HEK293 (cell line): Measurements from ENCODE around the gene MAP3K5.
A peak's percentile ranks its signal among the peaks of the same experiment; 100 is the strongest.

ENCODE experiments used
- CTCF ChIA-PET: fragments of 350-600 bp; formaldehyde crosslinking; extraction: SDS; loops from one replicate; lab custom pipeline; 2021; ENCODE audit warnings: antibody characterized with exemption; lab: Yijun Ruan, JAX
- POLR2A ChIA-PET: fragments of 300-600 bp; formaldehyde crosslinking; extraction: SDS; loops from one replicate; lab custom pipeline; 2020; ENCODE audit warnings: antibody characterized with exemption, inconsistent platforms; lab: Yijun Ruan, JAX
- H3K27ac ChIP-seq: fragments of 200-500 bp; sonication (Bioruptor generic); 2 replicates; pipeline ENCODE4 v1.5.1; 2014; ENCODE audit warnings: low read depth, low read length, control low read depth, inconsistent platforms; ENCODE audit errors: extremely low read depth
- H3K36me3 ChIP-seq, 2 experiments: fragments of 200-500 bp in 1 of 2; sonication (Bioruptor generic) in 1 of 2; 1 replicate in 1 of 2; 2 replicates in 1 of 2; pipeline ENCODE4 v1.5.1; 2014 to 2017; ENCODE audit warnings: inconsistent platforms in 2 of 2, low read length in 2 of 2; ENCODE audit not compliant: control insufficient read depth in 2 of 2, insufficient read depth in 1 of 2
- H3K4me1 ChIP-seq: fragments of 200-500 bp; sonication (Bioruptor generic); 2 replicates; pipeline ENCODE4 v1.5.1; 2014; ENCODE audit warnings: mild to moderate bottlenecking, low read length, inconsistent platforms; ENCODE audit not compliant: control insufficient read depth, insufficient read depth
- H3K4me3 ChIP-seq: 2 replicates; pipeline ENCODE4 v1.5.1; 2011; ENCODE audit warnings: low read depth, mild to moderate bottlenecking, control low read depth, low read length, moderate library complexity
- H3K9me3 ChIP-seq: fragments of 200-500 bp; sonication (Bioruptor generic); 2 replicates; pipeline ENCODE4 v1.5.1; 2014; ENCODE audit warnings: low read depth, low read length, inconsistent platforms; ENCODE audit not compliant: control insufficient read depth, insufficient read depth
- HOXA7 ChIP-seq: sonication (generic); formaldehyde crosslinking; IDR thresholded peaks from 2 replicates; pipeline ENCODE4 v1.8.1; 2022; ENCODE audit warnings: missing genetic modification reagents, borderline replicate concordance
- KLF9 ChIP-seq: fragments of 450-650 bp; formaldehyde crosslinking; IDR thresholded peaks from 2 replicates; pipeline ENCODE4 v1.5.1; 2016; ENCODE audit warnings: missing biosample characterization, missing genetic modification characterization, low read depth
- SP3 ChIP-seq: fragments of 450-650 bp; formaldehyde crosslinking; IDR thresholded peaks from 2 replicates; pipeline ENCODE4 v1.5.1; 2016; ENCODE audit warnings: missing biosample characterization, missing genetic modification characterization
- YY1 ChIP-seq: fragments of 450-650 bp; formaldehyde crosslinking; IDR thresholded peaks from 2 replicates; pipeline ENCODE4 v1.5.1; 2018; ENCODE audit warnings: missing biosample characterization, missing genetic modification characterization
- ZBTB17 ChIP-seq: fragments of 450-650 bp; formaldehyde crosslinking; IDR thresholded peaks from 2 replicates; pipeline ENCODE4 v1.5.1; 2016; ENCODE audit warnings: missing biosample characterization, missing genetic modification characterization
- ZBTB48 ChIP-seq: fragments of 450-650 bp; formaldehyde crosslinking; IDR thresholded peaks from 2 replicates; pipeline ENCODE4 v1.5.1; 2016; ENCODE audit warnings: missing biosample characterization, missing genetic modification characterization
- ZEB2 ChIP-seq: fragments of 450-650 bp; formaldehyde crosslinking; IDR thresholded peaks from 2 replicates; pipeline ENCODE4 v1.5.1; 2016; ENCODE audit warnings: missing biosample characterization, missing genetic modification characterization
- ZFP3 ChIP-seq: fragments of 450-650 bp; formaldehyde crosslinking; IDR thresholded peaks from 2 replicates; pipeline ENCODE4 v1.5.1; 2016; ENCODE audit warnings: low read depth, missing biosample characterization, missing genetic modification characterization
- ZIC2 ChIP-seq: fragments of 450-650 bp; formaldehyde crosslinking; IDR thresholded peaks from 2 replicates; pipeline ENCODE4 v1.5.1; 2016; ENCODE audit warnings: missing biosample characterization, missing genetic modification characterization
- ZNF223 ChIP-seq: fragments of 450-650 bp; formaldehyde crosslinking; IDR thresholded peaks from 2 replicates; pipeline ENCODE4 v1.5.1; 2016; ENCODE audit warnings: missing biosample characterization, missing genetic modification characterization
- ZNF292 ChIP-seq: fragments of 450-650 bp; formaldehyde crosslinking; IDR thresholded peaks from 2 replicates; pipeline ENCODE4 v1.5.1; 2016; ENCODE audit warnings: low read depth, missing biosample characterization, missing genetic modification characterization, borderline replicate concordance
- ZNF391 ChIP-seq: fragments of 450-650 bp; formaldehyde crosslinking; IDR thresholded peaks from 2 replicates; pipeline ENCODE4 v1.5.1; 2016; ENCODE audit warnings: low read depth, missing biosample characterization, missing genetic modification characterization, borderline replicate concordance
- ZNF398 ChIP-seq: fragments of 450-650 bp; formaldehyde crosslinking; IDR thresholded peaks from 2 replicates; pipeline ENCODE4 v1.5.1; 2017; ENCODE audit warnings: missing biosample characterization, missing genetic modification characterization
- ZNF529 ChIP-seq: fragments of 450-650 bp; formaldehyde crosslinking; IDR thresholded peaks from 2 replicates; pipeline ENCODE4 v1.5.1; 2017; ENCODE audit warnings: missing genetic modification characterization, missing biosample characterization; ENCODE audit not compliant: insufficient replicate concordance
- ZNF610 ChIP-seq: fragments of 450-650 bp; formaldehyde crosslinking; IDR thresholded peaks from 2 replicates; pipeline ENCODE4 v1.5.1; 2016; ENCODE audit warnings: missing biosample characterization, missing genetic modification characterization, borderline replicate concordance
- ZNF785 ChIP-seq: fragments of 450-650 bp; formaldehyde crosslinking; IDR thresholded peaks from 2 replicates; pipeline ENCODE4 v1.5.1; 2016; ENCODE audit warnings: missing biosample characterization, missing genetic modification characterization
- ZSCAN16 ChIP-seq: fragments of 450-650 bp; formaldehyde crosslinking; IDR thresholded peaks from 2 replicates; pipeline ENCODE4 v1.5.1; 2016; ENCODE audit warnings: missing biosample characterization, missing genetic modification characterization
- ZSCAN4 ChIP-seq: fragments of 450-650 bp; formaldehyde crosslinking; IDR thresholded peaks from 2 replicates; pipeline ENCODE4 v1.5.1; 2017; ENCODE audit warnings: missing biosample characterization, missing genetic modification characterization
- ZXDB ChIP-seq: fragments of 450-650 bp; formaldehyde crosslinking; IDR thresholded peaks from 2 replicates; pipeline ENCODE4 v1.5.1; 2016; ENCODE audit warnings: missing biosample characterization, missing genetic modification characterization
- TF ChIP-seq, protein P1 (sequence below): fragments of 450-650 bp; formaldehyde crosslinking; IDR thresholded peaks from 2 replicates; pipeline ENCODE4 v1.5.1; 2016; ENCODE audit warnings: missing biosample characterization, missing genetic modification characterization
- TF ChIP-seq, protein P2 (sequence below): fragments of 450-650 bp; formaldehyde crosslinking; IDR thresholded peaks from 2 replicates; pipeline ENCODE4 v1.5.1; 2016; ENCODE audit warnings: missing biosample characterization, missing genetic modification characterization
- TF ChIP-seq, protein P3 (sequence below): fragments of 450-650 bp; formaldehyde crosslinking; IDR thresholded peaks from 2 replicates; pipeline ENCODE4 v1.5.1; 2016; ENCODE audit warnings: missing biosample characterization, missing genetic modification characterization

Gene MAP3K5

DNA sequence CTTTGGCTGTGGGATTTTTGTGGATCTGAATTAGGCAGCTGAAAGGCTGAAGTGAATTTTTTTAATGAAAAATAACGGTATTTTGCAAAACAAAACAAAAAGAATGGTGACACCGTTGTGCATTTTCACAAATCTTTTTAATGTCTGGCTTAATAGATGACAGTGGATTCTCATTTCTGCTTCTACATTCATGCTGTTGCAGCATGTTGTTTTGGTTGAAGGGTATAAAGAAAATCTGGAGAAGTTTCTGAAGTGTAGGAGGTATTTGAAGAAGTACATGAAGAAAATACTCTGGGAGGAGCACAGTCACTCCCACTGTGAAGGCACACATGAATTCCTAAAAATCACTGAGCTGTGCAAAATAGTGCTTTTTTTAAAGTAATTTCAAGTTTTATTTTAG, 3.1 kb upstream of the MAP3K5 start:
- ChIA-PET POLR2A (no interaction called here), CTCF (interaction anchor here (0.7 to 4.3 kb wide), 7 partner anchors 24 to 210 kb away, joined by 3 to 41 read pairs (median 3); partner anchors contain the start of gene PEX7)
- H3K9me3 ChIP-seq = no peaks in the 10 kb centered on the region
- H3K4me1 ChIP-seq = peaks cover 4% of the 10 kb centered on the region; the same call in 1 of the 2 replicates
- no peak overlapping the region for H3K4me3 ChIP-seq
- TF ChIP-seq, protein P1, sequence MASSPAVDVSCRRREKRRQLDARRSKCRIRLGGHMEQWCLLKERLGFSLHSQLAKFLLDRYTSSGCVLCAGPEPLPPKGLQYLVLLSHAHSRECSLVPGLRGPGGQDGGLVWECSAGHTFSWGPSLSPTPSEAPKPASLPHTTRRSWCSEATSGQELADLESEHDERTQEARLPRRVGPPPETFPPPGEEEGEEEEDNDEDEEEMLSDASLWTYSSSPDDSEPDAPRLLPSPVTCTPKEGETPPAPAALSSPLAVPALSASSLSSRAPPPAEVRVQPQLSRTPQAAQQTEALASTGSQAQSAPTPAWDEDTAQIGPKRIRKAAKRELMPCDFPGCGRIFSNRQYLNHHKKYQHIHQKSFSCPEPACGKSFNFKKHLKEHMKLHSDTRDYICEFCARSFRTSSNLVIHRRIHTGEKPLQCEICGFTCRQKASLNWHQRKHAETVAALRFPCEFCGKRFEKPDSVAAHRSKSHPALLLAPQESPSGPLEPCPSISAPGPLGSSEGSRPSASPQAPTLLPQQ (tag by site-specific recombination) = no peak
- no peak for TF ChIP-seq ZSCAN4
- no peak overlapping the region for H3K27ac ChIP-seq
- H3K36me3 ChIP-seq = no peaks in the 10 kb centered on the region

GRCh38 chr6:136793363-136793762, 1.1 kb upstream of the MAP3K5 start:
- H3K27ac ChIP-seq = no peak overlapping the region; the same call in 1 of the 2 replicates
- H3K9me3 ChIP-seq = no peaks in the 10 kb centered on the region
- POLR2A ChIA-PET = interaction anchor here (0.6 to 3.0 kb wide), 6 partner anchors 9 to 504 kb away, joined by 3 to 85 read pairs (median 5); partner anchors contain the start of genes BCLAF1, MAP7 and PEX7
- CTCF ChIA-PET = interaction anchor here (0.5 to 7.3 kb wide), 23 partner anchors 10 to 504 kb away, joined by 3 to 366 read pairs (median 10); partner anchors contain the start of gene BCLAF1
- peak overlapping the region; percentile 54 for H3K4me3 ChIP-seq
- H3K36me3 ChIP-seq = no peaks in the 10 kb centered on the region
- peaks cover 6% of the 10 kb centered on the region; the same call in 1 of the 2 replicates for H3K4me1 ChIP-seq
- TF ChIP-seq ZIC2 (tag by site-specific recombination) = no peak
- no peak for TF ChIP-seq ZBTB48
- TF ChIP-seq YY1 (tag by site-specific recombination) = no peak
- TF ChIP-seq ZNF292 (tag by site-specific recombination) = no peak
- no peak for TF ChIP-seq ZNF529 (tag by site-specific recombination)
- no peak for TF ChIP-seq KLF9 (tag by site-specific recombination)
- TF ChIP-seq HOXA7 (CRISPR knock-in tag) = no peak
- no peak for TF ChIP-seq SP3
- no peak for TF ChIP-seq ZNF610
- no peak for TF ChIP-seq ZNF391 (tag by site-specific recombination)
- no peak for TF ChIP-seq ZEB2
- no peak for TF ChIP-seq ZBTB17 (tag by site-specific recombination)
- TF ChIP-seq ZNF223 (tag by site-specific recombination) = no peak
- TF ChIP-seq ZNF785 (tag by site-specific recombination) = no peak
- no peak for TF ChIP-seq ZSCAN16
- no peak for TF ChIP-seq ZFP3 (tag by site-specific recombination)
- TF ChIP-seq ZNF398 = no peak
- TF ChIP-seq ZXDB (tag by site-specific recombination) = no peak
- TF ChIP-seq, protein P2, sequence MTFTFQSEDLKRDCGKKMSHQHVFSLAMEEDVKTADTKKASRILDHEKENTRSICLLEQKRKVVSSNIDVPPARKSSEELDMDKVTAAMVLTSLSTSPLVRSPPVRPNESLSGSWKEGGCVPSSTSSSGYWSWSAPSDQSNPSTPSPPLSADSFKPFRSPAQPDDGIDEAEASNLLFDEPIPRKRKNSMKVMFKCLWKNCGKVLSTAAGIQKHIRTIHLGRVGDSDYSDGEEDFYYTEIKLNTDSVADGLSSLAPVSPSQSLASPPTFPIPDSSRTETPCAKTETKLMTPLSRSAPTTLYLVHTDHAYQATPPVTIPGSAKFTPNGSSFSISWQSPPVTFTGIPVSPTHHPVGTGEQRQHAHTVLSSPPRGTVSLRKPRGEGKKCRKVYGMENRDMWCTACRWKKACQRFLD (tag by site-specific recombination) = no peak
- TF ChIP-seq, protein P3, sequence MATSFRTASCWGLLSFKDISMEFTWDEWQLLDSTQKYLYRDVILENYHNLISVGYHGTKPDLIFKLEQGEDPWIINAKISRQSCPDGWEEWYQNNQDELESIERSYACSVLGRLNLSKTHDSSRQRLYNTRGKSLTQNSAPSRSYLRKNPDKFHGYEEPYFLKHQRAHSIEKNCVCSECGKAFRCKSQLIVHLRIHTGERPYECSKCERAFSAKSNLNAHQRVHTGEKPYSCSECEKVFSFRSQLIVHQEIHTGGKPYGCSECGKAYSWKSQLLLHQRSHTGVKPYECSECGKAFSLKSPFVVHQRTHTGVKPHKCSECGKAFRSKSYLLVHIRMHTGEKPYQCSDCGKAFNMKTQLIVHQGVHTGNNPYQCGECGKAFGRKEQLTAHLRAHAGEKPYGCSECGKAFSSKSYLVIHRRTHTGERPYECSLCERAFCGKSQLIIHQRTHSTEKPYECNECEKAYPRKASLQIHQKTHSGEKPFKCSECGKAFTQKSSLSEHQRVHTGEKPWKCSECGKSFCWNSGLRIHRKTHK = no peak
